Muscle of arm (tissue), 12 donors: ENCODE results near the gene SSNA1. TPM values are rescaled to one million over a fixed set of nuclear protein-coding genes. Genes with fewer than 3 reads are reported as not detected.
"Not testable (repeated sequence)": the region's sequence is repeated elsewhere in the genome, so short reads cannot be mapped to it uniquely, and the experiment has no call there.

Experiments
- DNase-seq: peaks from one replicate; pipeline ENCODE4 v3.0.0-alpha.2; 2013
- polyA plus RNA-seq, 12 donors: library from polyadenylated mRNA; unstranded; fragments of 120-200 nt; gene quantifications; one replicate each; pipeline ENCODE4 v1.2.1, GENCODE V29; 2013; ENCODE audit not compliant: insufficient read length in 12 of 12

The SSNA1 gene
- polyA plus RNA-seq, 12 donors: 36.2 to 86.3 (median 45.8) TPM; not detected in 1

- DNase-seq: no peak
These were observed 41.6 kb downstream of the SSNA1 start for GRCh38 chr9:137229903-137230704.

- DNase-seq: no peak
These were observed 42.4 kb downstream of the SSNA1 start, which contains the start of gene SLC34A3 for GRCh38 chr9:137230705-137231371. TSS of gene SLC34A3 (plus strand) at chr9:137230901. CDS start at chr9:137231703, 802 bp downstream.

GRCh38 chr9:137231372-137232039 is 43.0 kb downstream of the SSNA1 start:
- DNase-seq: no peak

- no peak for DNase-seq
These were observed 43.6 kb downstream of the SSNA1 start for GRCh38 chr9:137232101-137232500.

- DNase-seq: no peak
These were observed 44.0 kb downstream of the SSNA1 start for GRCh38 chr9:137232510-137232909.

GRCh38 chr9:137233143-137233980 is 44.9 kb downstream of the SSNA1 start:
- no peak for DNase-seq

- no peak for DNase-seq
These were observed 45.7 kb downstream of the SSNA1 start for GRCh38 chr9:137234055-137234697.

GRCh38 chr9:137234758-137235423 is 46.4 kb downstream of the SSNA1 start:
- DNase-seq: no peak

GRCh38 chr9:137235424-137236237 is 47.2 kb downstream of the SSNA1 start:
- DNase-seq: no peak

GRCh38 chr9:137236238-137236935 is 47.9 kb downstream of the SSNA1 start:
- DNase-seq: peak; percentile 72

- no peak for DNase-seq
These were observed 48.5 kb downstream of the SSNA1 start for GRCh38 chr9:137236936-137237421.

- no peak for DNase-seq
These were observed 49.6 kb downstream of the SSNA1 start for GRCh38 chr9:137237759-137238726.

GRCh38 chr9:137239541-137240200 is 51.2 kb downstream of the SSNA1 start:
- not testable (repeated sequence) for DNase-seq
